ENCODE data around the gene AFF3. TPM values are rescaled to one million over a fixed set of nuclear protein-coding genes. Genes with fewer than 3 reads are reported as not detected.
"Not testable (repeated sequence)": the region's sequence is repeated elsewhere in the genome, so short reads cannot be mapped to it uniquely, and the experiment has no call there.

The AFF3 gene
- total RNA-seq, 2 experiments from 2014 or later: 0.09 to 0.55 TPM

DNA sequence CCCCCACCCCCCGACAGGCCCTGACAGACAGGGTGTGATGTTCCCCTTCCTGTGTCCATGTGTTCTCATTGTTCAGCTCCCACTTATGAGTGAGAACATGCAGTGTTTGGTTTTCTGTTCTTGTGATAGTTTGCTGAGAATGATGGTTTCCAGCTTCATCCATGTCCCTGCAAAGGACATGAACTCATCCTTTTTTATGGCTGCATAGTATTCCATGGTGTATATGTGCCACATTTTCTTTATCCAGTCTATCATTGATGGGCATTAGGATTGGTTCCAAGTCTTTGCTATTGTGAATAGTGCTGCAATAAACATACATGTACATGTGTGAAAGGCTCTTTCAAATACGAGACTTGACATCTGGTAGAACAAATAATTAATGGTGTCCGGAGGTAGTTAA, 208.9 kb downstream of the AFF3 start:
- CTCF ChIA-PET; H3K9me3 Mint-ChIP-seq (ENCODE audit: low read depth); H3K27ac Mint-ChIP-seq; ATAC-seq; H3K4me1 Mint-ChIP-seq; H3K27me3 Mint-ChIP-seq; H3K4me3 Mint-ChIP-seq; H3K36me3 Mint-ChIP-seq; DNase-seq: not testable (repeated sequence)

DNA sequence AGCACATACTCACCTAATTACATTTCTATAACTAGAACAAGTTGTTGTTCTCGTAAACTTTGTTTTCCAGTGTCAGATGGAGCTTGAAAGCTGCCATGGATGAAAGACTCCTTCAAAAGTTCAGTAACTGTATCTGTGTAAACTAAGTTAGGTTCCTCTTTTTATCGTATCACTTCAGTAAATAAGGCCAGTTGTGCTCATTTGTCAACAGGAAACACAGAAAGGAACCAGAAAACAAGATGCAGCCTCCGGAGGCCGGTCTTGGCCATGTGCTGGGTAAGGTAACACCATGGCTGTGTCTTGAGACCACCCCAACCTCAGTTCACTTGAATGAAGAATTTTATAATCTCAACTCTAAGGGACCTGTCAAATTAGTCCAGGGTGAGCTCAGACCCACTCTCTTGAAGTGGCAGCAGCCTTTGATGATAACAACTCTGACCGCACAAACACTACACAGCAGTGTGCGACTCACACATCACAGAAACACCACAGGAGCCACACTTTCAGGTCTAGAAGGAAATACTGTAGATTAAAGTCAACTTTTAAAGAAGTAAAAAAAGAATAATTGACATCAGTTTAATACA, 213.8 kb downstream of the AFF3 start:
- H3K27me3 Mint-ChIP-seq: peaks cover 2% of the 10 kb centered on the region
- no peak overlapping the region for H3K27ac Mint-ChIP-seq
- H3K36me3 Mint-ChIP-seq: no peaks in the 10 kb centered on the region
- no peak for DNase-seq
- no peaks in the 10 kb centered on the region for H3K9me3 Mint-ChIP-seq (ENCODE audit: low read depth)
- no peaks in the 10 kb centered on the region for H3K4me1 Mint-ChIP-seq
- H3K4me3 Mint-ChIP-seq: no peak overlapping the region
- CTCF ChIA-PET: no interaction called here
- no peak for ATAC-seq

DNA sequence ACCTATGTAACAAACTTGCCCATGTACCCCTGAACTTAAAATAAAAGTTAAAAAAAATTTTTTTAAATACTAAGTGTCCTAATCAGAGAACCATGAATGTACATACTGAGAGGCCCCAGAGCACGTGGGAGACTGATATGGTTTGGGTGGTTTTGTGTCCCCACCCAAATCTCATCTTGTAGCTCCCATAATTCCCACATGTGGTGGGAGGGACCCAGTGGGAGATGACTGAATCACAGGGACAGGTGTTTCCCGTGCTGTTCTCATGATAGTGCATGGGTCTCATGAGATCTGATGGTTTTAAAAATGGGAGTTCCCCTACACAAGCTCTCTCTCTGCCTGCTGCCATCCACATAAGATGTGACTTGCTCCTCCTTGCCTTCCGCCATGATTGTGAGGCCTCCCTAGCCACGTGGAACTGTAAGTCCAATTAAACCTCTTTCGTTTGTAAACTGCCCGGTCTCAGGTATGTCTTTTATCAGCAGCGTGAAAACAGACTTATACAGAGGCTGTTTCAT, 214.6 kb downstream of the AFF3 start:
- H3K4me1 Mint-ChIP-seq; H3K27ac Mint-ChIP-seq; H3K27me3 Mint-ChIP-seq; H3K9me3 Mint-ChIP-seq (ENCODE audit: low read depth); H3K36me3 Mint-ChIP-seq; H3K4me3 Mint-ChIP-seq; ATAC-seq; CTCF ChIA-PET; DNase-seq: not testable (repeated sequence)

DNA sequence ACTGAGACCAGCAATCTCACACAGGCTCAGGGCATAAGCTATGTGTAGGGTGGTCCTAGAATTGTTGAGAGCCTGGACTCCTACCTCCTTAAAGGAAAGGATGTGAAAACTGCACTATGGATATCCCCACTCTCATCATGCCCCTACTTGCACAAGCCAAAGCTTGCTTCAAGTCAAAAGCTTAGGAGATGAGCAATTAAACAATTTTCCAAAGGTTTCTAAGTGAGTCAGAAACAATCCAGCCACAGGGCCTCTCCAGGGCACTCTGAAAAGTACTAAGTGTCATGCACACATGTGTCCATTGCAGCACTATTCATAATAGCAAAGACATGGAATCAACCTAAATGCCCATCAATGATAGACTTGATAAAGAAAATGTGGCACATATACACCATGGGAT, 215.4 kb downstream of the AFF3 start:
- Mint-ChIP-seq H3K4me3 (no peak overlapping the region), H3K27ac (no peak overlapping the region), H3K27me3 (peaks cover 2% of the 10 kb centered on the region), H3K36me3 (no peaks in the 10 kb centered on the region), H3K4me1 (no peaks in the 10 kb centered on the region), H3K9me3 (ENCODE audit: low read depth) (no peaks in the 10 kb centered on the region)
- DNase-seq (no peak), ATAC-seq (no peak)
- CTCF ChIA-PET: no interaction called here

DNA sequence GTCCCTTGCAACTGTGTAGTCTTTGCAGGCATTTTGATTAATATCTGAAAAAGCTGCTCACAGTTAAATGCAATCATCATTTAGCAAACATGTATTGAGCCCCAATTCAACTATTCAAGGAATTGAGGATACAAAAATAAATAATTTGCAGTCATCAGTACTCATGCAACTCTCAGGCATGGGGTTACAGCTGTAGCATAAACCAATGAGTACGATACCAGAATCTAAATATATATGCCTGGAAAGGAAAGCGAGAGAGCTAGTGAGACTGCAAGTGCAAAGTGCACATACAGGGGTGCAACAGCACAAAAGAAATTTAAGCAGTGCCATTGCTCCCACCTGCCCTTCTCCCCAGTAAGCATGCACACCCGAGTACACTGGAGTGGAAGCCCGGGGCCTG, 216.4 kb downstream of the AFF3 start:
- ATAC-seq (no peak), DNase-seq (no peak)
- Mint-ChIP-seq H3K4me1 (no peaks in the 10 kb centered on the region), H3K4me3 (no peak overlapping the region), H3K27ac (no peak overlapping the region), H3K9me3 (ENCODE audit: low read depth) (no peaks in the 10 kb centered on the region), H3K36me3 (no peaks in the 10 kb centered on the region), H3K27me3 (peaks cover 2% of the 10 kb centered on the region)
- CTCF ChIA-PET: no interaction called here

DNA sequence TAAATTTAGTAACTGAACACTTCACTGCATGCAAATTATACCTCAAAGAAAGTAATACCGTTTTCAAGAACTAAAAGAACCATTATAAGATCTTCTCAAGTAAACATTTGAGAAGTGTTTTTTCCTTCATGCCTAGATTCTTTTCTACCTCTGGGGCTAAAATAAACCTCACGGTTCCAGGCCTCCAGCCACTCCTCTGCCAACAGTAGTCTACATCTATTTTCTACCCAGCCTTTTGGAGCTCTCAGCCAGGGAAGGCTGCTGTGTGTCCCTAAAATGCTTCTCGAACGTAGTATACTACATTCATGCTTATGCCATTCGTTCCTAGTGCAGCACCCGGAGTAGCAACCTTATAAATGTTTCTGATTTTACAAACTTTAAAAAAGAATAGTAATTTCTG, 219.7 kb downstream of the AFF3 start:
- ATAC-seq: no peak
- Mint-ChIP-seq H3K27me3 (peaks cover 5% of the 10 kb centered on the region), H3K27ac (no peak overlapping the region)

DNA sequence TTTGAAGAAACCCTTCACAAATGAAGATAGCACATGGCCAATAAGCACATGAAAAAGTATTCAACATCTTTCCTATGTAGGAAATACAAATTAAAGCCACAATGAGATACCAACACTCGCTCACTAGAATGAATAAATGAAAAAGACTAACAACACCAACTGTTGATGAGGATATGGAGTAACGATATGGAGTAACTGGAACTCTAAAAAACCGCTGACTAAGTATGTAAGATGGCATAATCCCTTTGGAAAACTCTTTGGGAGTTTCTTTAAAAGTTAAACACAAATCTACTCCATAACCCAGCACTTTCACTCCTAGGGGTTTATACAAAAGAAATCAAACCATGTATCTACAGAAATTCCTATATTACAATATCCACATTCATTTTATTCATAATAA, 220.5 kb downstream of the AFF3 start:
- no peak overlapping the region for H3K4me3 Mint-ChIP-seq
- H3K27ac Mint-ChIP-seq: no peak overlapping the region
- CTCF ChIA-PET: no interaction called here
- ATAC-seq (no peak), DNase-seq (no peak)
- H3K27me3 Mint-ChIP-seq: peaks cover 5% of the 10 kb centered on the region
- H3K9me3 Mint-ChIP-seq (ENCODE audit: low read depth): no peaks in the 10 kb centered on the region
- H3K4me1 Mint-ChIP-seq: no peaks in the 10 kb centered on the region
- no peaks in the 10 kb centered on the region for H3K36me3 Mint-ChIP-seq

More for the DNA sequence above, 219.7 kb downstream of the AFF3 start:
- H3K4me1 Mint-ChIP-seq: no peaks in the 10 kb centered on the region
- no peak overlapping the region for H3K4me3 Mint-ChIP-seq
- DNase-seq: no peak
- CTCF ChIA-PET: no interaction called here
- no peaks in the 10 kb centered on the region for H3K9me3 Mint-ChIP-seq (ENCODE audit: low read depth)
- no peaks in the 10 kb centered on the region for H3K36me3 Mint-ChIP-seq

DNA sequence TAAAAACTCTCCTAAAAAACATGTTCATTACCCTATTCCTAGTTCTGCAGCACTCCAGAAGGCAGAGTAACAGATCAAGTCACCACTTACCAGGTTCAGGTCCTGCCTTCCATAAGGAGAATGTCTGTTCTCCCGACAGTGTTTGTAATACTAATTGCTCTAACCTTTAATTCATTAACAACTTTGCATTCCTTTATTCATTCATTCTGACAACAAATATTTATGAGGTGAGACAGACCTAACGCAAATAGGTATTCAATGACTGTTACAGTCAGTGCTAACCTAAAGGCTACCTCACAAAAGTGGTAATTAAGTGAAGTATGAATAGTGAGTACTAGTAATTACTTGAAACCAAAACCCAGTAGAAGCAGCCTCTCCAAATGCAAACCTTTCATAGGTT, 224.0 kb downstream of the AFF3 start:
- no peak for ATAC-seq

DNA sequence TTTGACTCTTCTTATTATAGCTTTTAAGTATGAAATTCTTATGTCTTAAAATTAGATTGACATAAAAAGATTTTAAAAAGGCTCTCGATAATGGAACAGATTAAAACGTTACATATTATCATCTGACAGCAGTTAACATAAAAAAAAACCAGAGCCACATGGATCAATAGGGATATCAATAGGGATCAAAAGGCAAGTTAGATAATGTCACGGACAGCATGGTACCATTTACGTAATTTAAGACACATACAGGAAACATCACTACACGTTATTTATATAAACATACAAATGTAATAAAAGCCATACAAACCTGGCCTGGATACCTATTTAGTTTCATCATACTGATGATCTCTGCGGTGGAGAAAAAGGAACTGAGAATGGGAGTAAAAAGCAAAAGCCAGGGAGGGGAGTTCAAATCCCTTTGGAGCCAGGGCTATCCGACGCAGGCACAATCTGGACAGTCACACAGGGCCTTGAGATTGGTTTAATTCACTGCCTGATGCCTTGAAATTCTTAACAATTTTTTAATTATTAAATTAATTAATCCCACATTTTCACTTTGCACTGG, 227.2 kb downstream of the AFF3 start:
- no peaks in the 10 kb centered on the region for H3K4me1 Mint-ChIP-seq
- H3K27me3 Mint-ChIP-seq: peaks cover 3% of the 10 kb centered on the region
- H3K9me3 Mint-ChIP-seq (ENCODE audit: low read depth): no peaks in the 10 kb centered on the region
- H3K4me3 Mint-ChIP-seq: no peak overlapping the region
- ATAC-seq (no peak), DNase-seq (no peak)
- H3K27ac Mint-ChIP-seq: no peak overlapping the region
- H3K36me3 Mint-ChIP-seq: no peaks in the 10 kb centered on the region
- CTCF ChIA-PET: no interaction called here

More for the DNA sequence above, 224.0 kb downstream of the AFF3 start:
- Mint-ChIP-seq H3K4me1 (no peaks in the 10 kb centered on the region), H3K4me3 (no peak overlapping the region), H3K9me3 (ENCODE audit: low read depth) (no peaks in the 10 kb centered on the region), H3K27ac (no peak overlapping the region), H3K27me3 (peaks cover 3% of the 10 kb centered on the region), H3K36me3 (no peaks in the 10 kb centered on the region)
- no peak for DNase-seq
- CTCF ChIA-PET: no interaction called here

DNA sequence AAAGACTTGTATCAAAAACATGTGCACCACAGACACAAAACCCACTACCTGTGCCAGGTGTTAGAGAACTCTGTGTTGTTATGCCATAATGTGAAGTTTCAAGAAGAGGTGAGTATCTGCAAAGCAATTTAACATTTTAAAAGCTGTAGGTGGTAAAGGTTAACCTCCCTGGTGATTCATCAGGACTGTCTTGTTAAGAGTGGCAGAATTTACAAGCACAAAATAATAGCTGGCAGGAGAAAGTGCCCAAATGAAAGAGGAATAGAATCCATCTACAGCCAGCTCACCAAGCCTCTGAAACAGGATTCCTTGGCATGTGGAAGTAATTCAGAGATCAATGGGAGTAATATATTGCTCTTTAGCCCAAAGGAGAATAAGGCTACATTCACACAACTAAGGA, 230.7 kb downstream of the AFF3 start:
- H3K4me3 Mint-ChIP-seq: no peak overlapping the region
- H3K27ac Mint-ChIP-seq: no peak overlapping the region
- no peaks in the 10 kb centered on the region for H3K4me1 Mint-ChIP-seq
- H3K36me3 Mint-ChIP-seq: no peaks in the 10 kb centered on the region
- no peaks in the 10 kb centered on the region for H3K9me3 Mint-ChIP-seq (ENCODE audit: low read depth)
- no peaks in the 10 kb centered on the region for H3K27me3 Mint-ChIP-seq
- DNase-seq (no peak), ATAC-seq (no peak)
- CTCF ChIA-PET: no interaction called here

DNA sequence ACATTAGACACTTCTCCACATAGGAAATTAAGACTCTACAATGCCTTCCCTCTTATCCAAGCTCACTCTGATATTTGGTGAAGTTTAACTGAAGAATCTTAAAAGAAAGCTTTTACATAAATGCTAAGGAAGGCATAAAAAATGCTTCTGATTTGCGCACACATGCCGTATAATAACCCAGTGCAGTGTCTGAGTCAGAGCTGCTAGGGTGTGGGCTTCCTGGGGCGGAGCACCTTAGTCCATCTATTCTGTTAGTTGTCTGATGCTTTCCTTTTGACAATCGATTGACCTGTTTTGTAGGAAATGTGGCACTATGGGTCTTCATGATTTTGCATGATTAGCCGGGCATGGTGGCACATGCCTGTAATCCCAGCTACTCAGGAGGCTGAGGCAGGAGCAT, 231.5 kb downstream of the AFF3 start:
- Mint-ChIP-seq H3K36me3 (no peaks in the 10 kb centered on the region), H3K27ac (no peak overlapping the region), H3K4me3 (no peak overlapping the region), H3K4me1 (no peaks in the 10 kb centered on the region), H3K27me3 (no peaks in the 10 kb centered on the region), H3K9me3 (ENCODE audit: low read depth) (no peaks in the 10 kb centered on the region)
- CTCF ChIA-PET: no interaction called here
- ATAC-seq (no peak), DNase-seq (no peak)

DNA sequence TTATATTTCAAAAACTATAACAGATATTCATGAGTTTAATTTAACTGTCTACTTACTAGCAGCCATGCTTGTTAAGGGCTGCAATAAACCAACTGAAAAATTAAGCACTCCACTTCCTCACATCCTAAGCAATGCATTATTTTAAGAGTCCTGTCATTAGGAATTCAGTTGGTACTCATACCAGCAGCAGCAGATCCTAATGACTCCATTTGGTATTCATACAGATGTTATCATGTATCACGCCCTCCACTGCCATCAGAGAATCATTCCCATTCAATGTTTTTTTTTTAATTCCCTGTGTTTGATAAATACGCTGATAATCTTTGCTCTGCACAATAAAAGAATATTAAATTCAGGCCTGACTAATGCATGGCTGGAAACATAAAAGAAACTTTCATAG, 236.8 kb downstream of the AFF3 start:
- Mint-ChIP-seq H3K36me3 (no peaks in the 10 kb centered on the region), H3K4me1 (no peaks in the 10 kb centered on the region), H3K27me3 (peaks cover 2% of the 10 kb centered on the region), H3K9me3 (ENCODE audit: low read depth) (no peaks in the 10 kb centered on the region), H3K27ac (no peak overlapping the region), H3K4me3 (no peak overlapping the region)
- no peak for ATAC-seq
- no peak for DNase-seq
- CTCF ChIA-PET: no interaction called here

DNA sequence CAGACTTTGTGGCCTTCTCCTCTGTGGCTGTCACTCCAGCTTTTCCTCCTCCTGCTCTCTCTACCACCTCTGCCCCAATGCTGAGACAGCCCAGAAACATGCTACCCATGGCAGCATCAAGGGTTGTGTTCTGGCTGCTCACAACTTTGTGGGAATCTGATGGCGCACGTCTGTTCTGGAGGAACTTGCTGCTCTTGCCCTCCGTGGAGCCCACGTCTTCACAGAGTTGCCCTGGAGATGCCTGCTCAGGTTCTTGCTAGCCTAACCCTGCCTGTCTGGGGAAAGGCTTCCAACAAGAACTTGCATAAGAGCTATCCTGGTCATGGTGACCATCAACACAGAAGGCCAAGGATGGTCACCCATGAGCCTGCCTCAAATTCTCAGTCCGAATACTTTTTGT, 237.4 kb downstream of the AFF3 start:
- H3K27me3 Mint-ChIP-seq: peaks cover 2% of the 10 kb centered on the region
- H3K4me1 Mint-ChIP-seq: no peaks in the 10 kb centered on the region
- H3K9me3 Mint-ChIP-seq (ENCODE audit: low read depth): no peaks in the 10 kb centered on the region
- DNase-seq: no peak
- no peak overlapping the region for H3K27ac Mint-ChIP-seq
- H3K36me3 Mint-ChIP-seq: no peaks in the 10 kb centered on the region
- ATAC-seq: no peak
- no peak overlapping the region for H3K4me3 Mint-ChIP-seq
- CTCF ChIA-PET: no interaction called here

DNA sequence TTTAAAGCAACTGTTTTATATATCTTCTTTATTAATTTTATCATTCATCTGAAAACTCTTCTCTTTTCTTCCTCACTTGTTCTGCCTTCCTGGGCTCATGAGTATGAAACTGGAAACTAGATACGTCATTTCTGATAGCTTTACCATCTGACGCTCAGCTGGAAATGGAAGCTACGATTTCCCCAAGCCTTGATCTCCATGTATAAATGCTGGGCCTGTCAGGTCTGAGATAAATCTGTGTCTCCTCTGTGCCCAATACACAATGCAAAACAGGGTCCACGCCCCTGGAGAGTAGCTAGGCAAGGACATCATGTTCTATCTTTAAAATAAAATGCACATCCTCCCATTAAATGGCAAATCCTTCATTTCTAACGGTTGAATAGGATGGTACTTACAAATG, 238.4 kb downstream of the AFF3 start:
- Mint-ChIP-seq H3K27ac (no peak overlapping the region), H3K9me3 (ENCODE audit: low read depth) (no peaks in the 10 kb centered on the region), H3K36me3 (no peaks in the 10 kb centered on the region), H3K4me3 (no peak overlapping the region), H3K4me1 (no peaks in the 10 kb centered on the region), H3K27me3 (peaks cover 2% of the 10 kb centered on the region)
- CTCF ChIA-PET: no interaction called here
- no peak for ATAC-seq
- DNase-seq: no peak

DNA sequence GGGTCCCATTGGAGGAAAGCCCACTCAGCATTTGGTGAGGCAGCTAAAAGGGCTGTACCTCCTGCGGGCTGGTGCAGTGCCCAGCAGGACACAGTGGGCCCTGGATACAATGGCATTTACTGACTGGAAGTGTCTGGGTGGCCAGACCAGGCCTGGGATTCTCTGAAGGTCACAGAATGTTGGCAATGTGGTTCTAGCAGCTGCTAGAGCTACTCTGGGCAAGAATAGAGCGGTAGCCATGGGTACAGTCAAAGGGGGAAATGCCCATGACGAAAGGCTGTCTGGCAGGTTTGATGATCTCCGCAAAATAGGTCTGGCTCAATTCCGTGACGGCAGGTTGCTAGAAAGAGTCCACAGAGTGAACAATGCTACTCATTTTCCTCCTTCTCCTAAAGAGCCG, 241.8 kb downstream of the AFF3 start:
- Mint-ChIP-seq H3K4me1 (no peaks in the 10 kb centered on the region), H3K4me3 (no peak overlapping the region), H3K27me3 (peaks cover 2% of the 10 kb centered on the region), H3K9me3 (ENCODE audit: low read depth) (no peaks in the 10 kb centered on the region), H3K27ac (no peak overlapping the region), H3K36me3 (no peaks in the 10 kb centered on the region)
- no peak for DNase-seq
- ATAC-seq: no peak
- CTCF ChIA-PET: no interaction called here
